Transverse colon (tissue), 3 donors: ENCODE measurements around the gene GRAMD1B.

Experiments
- EP300 ChIP-seq: sonication (generic); formaldehyde crosslinking; IDR thresholded peaks from one replicate; pipeline ENCODE4 v1.6.1; 2017; ENCODE audit warnings: antibody characterized with exemption, low read depth
- POLR2A ChIP-seq: fragments of 450-650 bp; IDR thresholded peaks from one replicate; pipeline ENCODE4 v1.6.1; 2016; ENCODE audit warnings: antibody characterized with exemption, mild to moderate bottlenecking, moderate library complexity
- TF ChIP-seq, protein P1 (sequence below), 5 experiments: fragments of 200-600 bp in 3 of 5; fragments of 450-650 bp in 2 of 5; sonication (generic) in 3 of 5; IDR thresholded peaks; 1 replicate in 2 of 5; 2 replicates in 3 of 5; pipeline ENCODE4 v1.5.1; 2016 to 2017; ENCODE audit warnings: antibody characterized with exemption in 5 of 5, inconsistent platforms in 3 of 5, mild to moderate bottlenecking in 2 of 5, moderate library complexity in 1 of 5

DNA sequence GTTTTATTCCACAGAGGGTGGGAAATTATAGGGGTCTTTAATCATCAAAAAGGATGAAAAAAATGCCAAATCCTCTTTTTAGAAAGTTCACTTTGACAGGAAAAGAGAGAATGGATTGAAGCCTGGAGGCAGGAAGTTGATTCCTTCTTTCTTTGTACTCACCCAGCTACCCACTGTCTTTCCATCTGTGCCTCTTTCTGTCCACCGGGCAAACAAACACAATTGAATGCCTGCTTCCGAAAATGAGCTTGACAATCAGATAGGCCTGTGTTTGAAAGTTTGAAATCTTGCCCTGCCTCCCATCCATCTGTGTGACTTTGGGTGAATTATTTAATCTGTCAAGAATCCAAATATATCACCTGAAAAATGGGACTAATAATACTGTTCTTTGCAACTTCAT is 143.2 kb downstream of the GRAMD1B start:
- TF ChIP-seq, protein P1, sequence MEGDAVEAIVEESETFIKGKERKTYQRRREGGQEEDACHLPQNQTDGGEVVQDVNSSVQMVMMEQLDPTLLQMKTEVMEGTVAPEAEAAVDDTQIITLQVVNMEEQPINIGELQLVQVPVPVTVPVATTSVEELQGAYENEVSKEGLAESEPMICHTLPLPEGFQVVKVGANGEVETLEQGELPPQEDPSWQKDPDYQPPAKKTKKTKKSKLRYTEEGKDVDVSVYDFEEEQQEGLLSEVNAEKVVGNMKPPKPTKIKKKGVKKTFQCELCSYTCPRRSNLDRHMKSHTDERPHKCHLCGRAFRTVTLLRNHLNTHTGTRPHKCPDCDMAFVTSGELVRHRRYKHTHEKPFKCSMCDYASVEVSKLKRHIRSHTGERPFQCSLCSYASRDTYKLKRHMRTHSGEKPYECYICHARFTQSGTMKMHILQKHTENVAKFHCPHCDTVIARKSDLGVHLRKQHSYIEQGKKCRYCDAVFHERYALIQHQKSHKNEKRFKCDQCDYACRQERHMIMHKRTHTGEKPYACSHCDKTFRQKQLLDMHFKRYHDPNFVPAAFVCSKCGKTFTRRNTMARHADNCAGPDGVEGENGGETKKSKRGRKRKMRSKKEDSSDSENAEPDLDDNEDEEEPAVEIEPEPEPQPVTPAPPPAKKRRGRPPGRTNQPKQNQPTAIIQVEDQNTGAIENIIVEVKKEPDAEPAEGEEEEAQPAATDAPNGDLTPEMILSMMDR (IDR thresholded peaks at IDR 0.05): no peak
- TF ChIP-seq POLR2A (no peak), EP300 (no peak)
